RWPE1 (cell line): Measurements from ENCODE around the gene LRMDA.
A peak's percentile ranks its signal among the peaks of the same experiment; 100 is the strongest.

Experiments used
- CTCF ChIA-PET: fragments of 350-600 bp; sonication (Branson Sonifier 250); formaldehyde crosslinking; extraction: SDS; loops from one replicate; lab custom pipeline; 2021; lab: Yijun Ruan, JAX
- POLR2A ChIA-PET: fragments of 400-600 bp; formaldehyde crosslinking; extraction: SDS; loops from one replicate; lab custom pipeline; 2020; ENCODE audit warnings: antibody characterized with exemption; ENCODE audit not compliant: low non-redundant PET; lab: Yijun Ruan, JAX
- DNase-seq: peaks from one replicate; pipeline ENCODE4 v3.0.0; 2012; ENCODE audit warnings: low spot score
- H3K27ac ChIP-seq: fragments of 450-650 bp; 2 replicates; pipeline ENCODE4 v1.5.1; 2017
- CTCF ChIP-seq: fragments of 450-650 bp; conservative IDR thresholded peaks from 2 replicates; pipeline ENCODE4 v1.5.1; 2017; ENCODE audit warnings: low read depth, mild to moderate bottlenecking

Gene LRMDA

GRCh38 chr10:75772153-75772887, 340.9 kb downstream of the LRMDA start:
- peak; percentile 12 for DNase-seq
- H3K27ac ChIP-seq: no peak overlapping the region
- no peak for TF ChIP-seq CTCF
- CTCF ChIA-PET: no interaction called here
- POLR2A ChIA-PET: no interaction called here

- no peak for TF ChIP-seq CTCF
- H3K27ac ChIP-seq: no peak overlapping the region
- POLR2A ChIA-PET: no interaction called here
- CTCF ChIA-PET: no interaction called here
- no peak for DNase-seq
Observed at GRCh38 chr10:75773231-75773780, 341.9 kb downstream of the LRMDA start.

GRCh38 chr10:75773813-75774782, 342.7 kb downstream of the LRMDA start:
- TF ChIP-seq CTCF: no peak
- H3K27ac ChIP-seq: no peak overlapping the region
- CTCF ChIA-PET: interaction anchor here (0.7 kb wide), 1 partner anchor 260 kb away, joined by 4 read pairs; no protein-coding TSS in a partner anchor
- POLR2A ChIA-PET: no interaction called here
- DNase-seq: no peak

GRCh38 chr10:75774783-75775490, 343.5 kb downstream of the LRMDA start:
- H3K27ac ChIP-seq: no peak overlapping the region
- ChIA-PET CTCF (interaction anchor here (0.7 kb wide), 1 partner anchor 259 kb away, joined by 4 read pairs; no protein-coding TSS in a partner anchor), POLR2A (no interaction called here)
- DNase-seq: no peak
- TF ChIP-seq CTCF: no peak

- DNase-seq: no peak
- no peak overlapping the region for H3K27ac ChIP-seq
- TF ChIP-seq CTCF: no peak
- POLR2A ChIA-PET: no interaction called here
- CTCF ChIA-PET: no interaction called here
Observed at GRCh38 chr10:75776738-75777504, 345.5 kb downstream of the LRMDA start.
